H9 (cell line): ENCODE results near the gene RAB31. TPM values are rescaled to one million over a fixed set of nuclear protein-coding genes. Genes with fewer than 3 reads are reported as not detected.

Experiments used
- DNase-seq: peaks from one replicate; pipeline ENCODE4 v3.0.0-alpha.2; 2017
- H2AFZ ChIP-seq: one replicate; pipeline ENCODE4 v1.6.1; 2013; ENCODE audit warnings: mild to moderate bottlenecking, low read length, control low read depth, moderate library complexity
- H2AK5ac ChIP-seq: 2 replicates; pipeline ENCODE4 v1.6.1; 2013; ENCODE audit warnings: low read length, control low read depth, mixed read lengths; ENCODE audit not compliant: insufficient read length
- H2BK120ac ChIP-seq: one replicate; pipeline ENCODE4 v1.6.1; 2013; ENCODE audit warnings: low read depth, mild to moderate bottlenecking, low read length, control low read depth, inconsistent platforms; ENCODE audit not compliant: poor library complexity, severe bottlenecking
- H2BK12ac ChIP-seq: 2 replicates; pipeline ENCODE4 v1.6.1; 2013; ENCODE audit warnings: low read length, control low read depth, mixed read lengths, low read depth; ENCODE audit not compliant: insufficient read length
- H2BK15ac ChIP-seq: 2 replicates; pipeline ENCODE4 v1.6.1; 2013; ENCODE audit warnings: low read depth, low read length, control low read depth
- H2BK20ac ChIP-seq: one replicate; pipeline ENCODE4 v1.6.1; 2013; ENCODE audit warnings: low read depth, mild to moderate bottlenecking, low read length, control low read depth, inconsistent platforms; ENCODE audit not compliant: poor library complexity, severe bottlenecking
- H2BK5ac ChIP-seq: 2 replicates; pipeline ENCODE4 v1.6.1; 2013; ENCODE audit warnings: low read length, control low read depth, mixed read lengths; ENCODE audit not compliant: insufficient read length
- H3K14ac ChIP-seq: 2 replicates; pipeline ENCODE4 v1.6.1; 2013; ENCODE audit warnings: low read length, control low read depth; ENCODE audit not compliant: insufficient read depth
- H3K18ac ChIP-seq: 2 replicates; pipeline ENCODE4 v1.6.1; 2013; ENCODE audit warnings: low read depth, mild to moderate bottlenecking, mixed read lengths, low read length, control low read depth; ENCODE audit not compliant: insufficient read length
- H3K23ac ChIP-seq: 2 replicates; pipeline ENCODE4 v1.6.1; 2013; ENCODE audit warnings: low read length, control low read depth, mixed read lengths, low read depth; ENCODE audit not compliant: insufficient read length
- H3K23me2 ChIP-seq: 2 replicates; pipeline ENCODE4 v1.6.1; 2013; ENCODE audit warnings: low read depth, mild to moderate bottlenecking, mixed read lengths, low read length, control low read depth; ENCODE audit not compliant: insufficient read length, poor library complexity, severe bottlenecking
- H3K27ac ChIP-seq: 2 replicates; pipeline ENCODE4 v1.5.1; 2013; ENCODE audit warnings: low read length, control low read depth, mixed read lengths, low read depth; ENCODE audit not compliant: insufficient read length
- H3K27me3 ChIP-seq: 2 replicates; pipeline ENCODE4 v1.6.1; 2013; ENCODE audit warnings: low read length, control low read depth, inconsistent platforms; ENCODE audit not compliant: insufficient read depth
- H3K4ac ChIP-seq: 2 replicates; pipeline ENCODE4 v1.6.1; 2013; ENCODE audit warnings: low read depth, mild to moderate bottlenecking, control low read depth, inconsistent platforms, low read length, moderate library complexity
- H3K4me1 ChIP-seq: 2 replicates; pipeline ENCODE4 v1.6.1; 2013; ENCODE audit warnings: low read length, control low read depth, inconsistent platforms; ENCODE audit not compliant: insufficient read depth
- H3K4me2 ChIP-seq: 2 replicates; pipeline ENCODE4 v1.6.1; 2013; ENCODE audit warnings: low read length, control low read depth, mixed read lengths; ENCODE audit not compliant: insufficient read length, insufficient read depth
- H3K56ac ChIP-seq: 2 replicates; pipeline ENCODE4 v1.6.1; 2013; ENCODE audit warnings: low read depth, mild to moderate bottlenecking, mixed read lengths, low read length, control low read depth; ENCODE audit not compliant: insufficient read length
- H3K79me1 ChIP-seq: 2 replicates; pipeline ENCODE4 v1.6.1; 2013; ENCODE audit warnings: low read depth, mild to moderate bottlenecking, moderate library complexity, low read length, control low read depth, inconsistent platforms; ENCODE audit not compliant: insufficient read depth, poor library complexity, severe bottlenecking
- H3K79me2 ChIP-seq: 2 replicates; pipeline ENCODE4 v1.6.1; 2013; ENCODE audit warnings: low read length, control low read depth, inconsistent platforms; ENCODE audit not compliant: insufficient read depth
- H3K9ac ChIP-seq: 2 replicates; pipeline ENCODE4 v1.6.1; 2013; ENCODE audit warnings: low read length, control low read depth, mixed read lengths; ENCODE audit not compliant: insufficient read length; ENCODE audit errors: extremely low read depth
- H3K9me3 ChIP-seq: one replicate; pipeline ENCODE4 v1.6.1; 2013; ENCODE audit warnings: low read depth, low read length, inconsistent platforms; ENCODE audit not compliant: control insufficient read depth
- H3T11ph ChIP-seq: one replicate; pipeline ENCODE4 v1.6.1; 2013; ENCODE audit warnings: mild to moderate bottlenecking, low read length, control low read depth, inconsistent platforms
- H4K20me1 ChIP-seq: one replicate; pipeline ENCODE4 v1.6.1; 2013; ENCODE audit not compliant: control insufficient read depth, insufficient read length, insufficient read depth
- H4K5ac ChIP-seq: 2 replicates; pipeline ENCODE4 v1.6.1; 2013; ENCODE audit warnings: low read depth, mild to moderate bottlenecking, mixed read lengths, low read length, control low read depth; ENCODE audit not compliant: insufficient read length
- H4K8ac ChIP-seq: replicated peaks from 2 replicates; pipeline ENCODE4 v1.6.1; 2013; ENCODE audit warnings: low read length, control low read depth, mixed read lengths, low read depth; ENCODE audit not compliant: insufficient read length
- H4K91ac ChIP-seq: 2 replicates; pipeline ENCODE4 v1.6.1; 2013; ENCODE audit warnings: low read depth, mild to moderate bottlenecking, moderate library complexity, mixed read lengths, low read length, control low read depth; ENCODE audit not compliant: insufficient read length
- H3K27ac Mint-ChIP-seq, 3 experiments: 2 replicates in 2 of 3; 3 replicates in 1 of 3; pipeline ENCODE4 v1.8.0; 2020 to 2021; ENCODE audit warnings: mixed read lengths in 3 of 3, mild to moderate bottlenecking in 1 of 3, moderate library complexity in 1 of 3
- H3K27me3 Mint-ChIP-seq: 2 replicates; pipeline ENCODE4 v1.8.0; 2021; ENCODE audit warnings: low read depth, mild to moderate bottlenecking, moderate library complexity, mixed read lengths
- H3K36me3 Mint-ChIP-seq, 3 experiments: 2 replicates in 2 of 3; 3 replicates in 1 of 3; pipeline ENCODE4 v1.8.0; 2020 to 2021; ENCODE audit warnings: low read depth in 3 of 3, mixed read lengths in 3 of 3; ENCODE audit not compliant: insufficient read depth in 1 of 3
- H3K4me1 Mint-ChIP-seq, 2 experiments: 2 replicates each; pipeline ENCODE4 v1.8.0; 2020; ENCODE audit warnings: mixed read lengths in 2 of 2
- H3K4me3 Mint-ChIP-seq, 2 experiments: 2 replicates in 1 of 2; 3 replicates in 1 of 2; pipeline ENCODE4 v1.8.0; 2020 to 2021; ENCODE audit warnings: mild to moderate bottlenecking in 2 of 2, mixed read lengths in 2 of 2, moderate library complexity in 1 of 2
- H3K9me3 Mint-ChIP-seq, 2 experiments: 2 replicates in 1 of 2; 3 replicates in 1 of 2; pipeline ENCODE4 v1.8.0; 2020; ENCODE audit warnings: mild to moderate bottlenecking in 2 of 2, mixed read lengths in 2 of 2, moderate library complexity in 1 of 2
- CTCF ChIP-seq: fragments of 200-600 bp; sonication (generic); conservative IDR thresholded peaks from 3 replicates; pipeline ENCODE4 v1.8.0; 2021; ENCODE audit warnings: antibody characterized with exemption, mild to moderate bottlenecking
- WGBS: extraction: QIAGEN DNeasy Blood & Tissue Kit; methylation state at CpG from one replicate; pipeline ENCODE4 v1.1.7; 2013; ENCODE audit warnings: missing lambda C conversion rate, low lambda C conversion rate, mixed read lengths; ENCODE audit not compliant: insufficient read length; ENCODE audit errors: extremely low coverage; 5-methylcytosine and 5-hydroxymethylcytosine counted together
- total RNA-seq: library from RNA; stranded (reverse); gene quantifications from 2 replicates; pipeline ENCODE4 v1.2.1, GENCODE V29; 2021

RAB31 gene
- total RNA-seq, 1 experiment from 2014 or later: 22.4 TPM

GRCh38 chr18:9861933-9862332, 153.8 kb downstream of the RAB31 start:
- Histone ChIP-seq H3K14ac (no peak overlapping the region), H3K4me2 (no peak overlapping the region), H3K79me2 (no peaks in the 10 kb centered on the region), H3K4ac (no peak overlapping the region), H3K4me1 (no peaks in the 10 kb centered on the region), H4K5ac (no peak overlapping the region), H3K23me2 (no peaks in the 10 kb centered on the region), H2BK15ac (no peak overlapping the region), H3K56ac (no peak overlapping the region), H4K91ac (no peak overlapping the region), H3K9ac (no peak overlapping the region), H2BK12ac (no peak overlapping the region), H3K27me3 (no peaks in the 10 kb centered on the region), H3T11ph (no peak overlapping the region), H2BK120ac (no peak overlapping the region), H3K23ac (no peak overlapping the region), H2BK5ac (no peak overlapping the region), H4K8ac (no peak overlapping the region), H2BK20ac (no peak overlapping the region), H4K20me1 (no peaks in the 10 kb centered on the region), H3K18ac (no peak overlapping the region), H3K27ac (no peak overlapping the region), H2AK5ac (no peak overlapping the region), H2AFZ (no peak overlapping the region), H3K9me3 (no peaks in the 10 kb centered on the region), H3K79me1 (no peaks in the 10 kb centered on the region)
- no peak overlapping the region for H3K27ac Mint-ChIP-seq
- no peaks in the 10 kb centered on the region; a peak in 1 of 4 replicates for H3K4me1 Mint-ChIP-seq
- H3K27me3 Mint-ChIP-seq: peaks cover 2% of the 10 kb centered on the region; the same call in 1 of the 2 replicates
- H3K4me3 Mint-ChIP-seq: no peak overlapping the region
- no peak for DNase-seq
- H3K36me3 Mint-ChIP-seq: peaks cover 11 to 18% (median 12%) of the 10 kb centered on the region in 3 experiments
- WGBS: no CpG with 5 or more reads among the region's 4 CpGs
- H3K9me3 Mint-ChIP-seq: peaks cover 19 to 21% of the 10 kb centered on the region in 2 experiments
- TF ChIP-seq CTCF: no peak
